Superior temporal gyrus (tissue), 1 donor: ENCODE data around the gene NDRG2.
A peak's percentile ranks its signal among the peaks of the same experiment; 100 is the strongest.
"Not testable (repeated sequence)": the region's sequence is repeated elsewhere in the genome, so short reads cannot be mapped to it uniquely, and the experiment has no call there.

ENCODE experiments used
- DNase-seq: peaks from one replicate; pipeline ENCODE4 v3.0.0-alpha.2; 2016; ENCODE audit errors: extremely low spot score

NDRG2 gene

DNA sequence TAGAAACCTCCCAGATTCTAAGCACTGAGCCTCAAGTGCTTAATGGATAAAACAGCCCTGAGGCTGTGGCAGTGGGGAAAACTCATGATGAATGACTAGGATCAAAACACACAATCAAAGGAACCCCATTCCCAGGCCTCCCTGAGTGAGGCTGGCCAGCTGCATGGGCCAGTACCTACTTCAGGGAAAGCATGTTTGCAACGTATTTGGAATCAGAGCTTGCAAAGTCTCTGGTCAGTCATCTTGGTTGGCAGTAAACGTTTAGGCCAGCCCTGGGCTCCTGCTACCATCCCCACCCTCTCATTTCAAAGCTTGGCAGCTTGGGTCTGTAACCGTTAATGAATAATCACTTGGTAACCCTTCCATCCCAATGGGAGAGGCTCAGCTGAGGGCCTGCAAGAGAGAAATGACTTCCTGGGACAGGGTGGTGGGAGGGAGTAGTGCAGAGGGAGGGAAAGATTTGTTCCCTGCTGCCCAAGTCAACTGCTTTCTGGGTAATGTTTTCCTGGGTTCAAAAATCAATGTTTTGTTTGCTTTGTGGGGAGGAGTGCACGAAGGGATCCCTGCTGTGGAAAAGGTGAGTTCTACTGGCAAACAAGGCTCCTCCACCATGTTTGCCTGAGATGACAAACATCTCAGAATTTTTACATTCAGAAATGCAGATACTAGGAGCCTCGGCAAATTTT lies 30.7 kb upstream of the NDRG2 start:
- no peak for DNase-seq

- no peak for DNase-seq
These were observed 29.9 kb upstream of the NDRG2 start for GRCh38 chr14:21054768-21055145.

GRCh38 chr14:21054123-21054767 lies 29.4 kb upstream of the NDRG2 start:
- DNase-seq: no peak

DNA sequence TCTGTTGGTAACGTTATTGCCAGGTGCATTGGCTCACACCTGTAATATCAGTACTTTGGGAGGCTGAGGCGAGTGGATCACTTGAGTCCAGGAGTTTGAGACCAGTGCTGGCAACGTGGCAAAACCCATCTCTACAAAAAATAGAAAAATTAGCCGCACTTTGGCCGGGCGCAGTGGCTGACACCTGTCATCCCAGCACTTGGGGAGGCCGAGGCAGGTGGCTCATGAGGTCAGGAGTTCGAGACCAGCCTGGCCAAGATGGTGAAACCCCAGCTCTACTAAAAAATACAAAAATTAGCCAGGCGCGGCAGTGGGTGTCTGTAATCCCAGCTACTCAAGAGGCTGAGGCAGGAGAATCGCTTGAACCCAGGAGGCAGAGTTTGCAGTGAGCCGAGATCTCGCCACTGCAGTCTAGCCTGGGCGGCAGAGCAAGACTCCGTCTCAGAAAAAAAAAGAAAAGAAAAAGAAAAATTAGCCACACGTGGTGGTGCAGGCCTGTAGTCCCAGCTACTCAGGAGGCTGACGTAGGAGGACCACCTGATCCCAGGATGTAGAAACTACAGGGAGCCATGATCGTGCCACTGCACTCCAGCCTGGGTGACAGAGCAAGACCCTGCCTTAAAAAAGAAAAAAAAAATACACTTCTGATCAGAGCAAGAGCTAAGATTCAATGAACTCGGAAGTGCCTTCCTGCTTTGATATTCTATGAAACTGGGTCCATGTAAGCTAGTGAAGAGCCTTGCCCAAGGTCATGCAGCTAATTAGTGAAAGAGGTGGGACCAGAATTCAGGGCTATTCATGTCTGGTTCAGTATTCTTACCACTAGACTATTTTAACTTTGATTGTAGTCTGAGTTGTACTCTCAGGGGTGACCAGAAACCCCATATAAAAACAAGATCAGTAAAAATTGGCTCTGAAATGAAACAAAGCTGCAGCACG lies 28.6 kb upstream of the NDRG2 start:
- no peak for DNase-seq

- no peak for DNase-seq
These were observed 25.7 kb upstream of the NDRG2 start for GRCh38 chr14:21050597-21050996.

DNA sequence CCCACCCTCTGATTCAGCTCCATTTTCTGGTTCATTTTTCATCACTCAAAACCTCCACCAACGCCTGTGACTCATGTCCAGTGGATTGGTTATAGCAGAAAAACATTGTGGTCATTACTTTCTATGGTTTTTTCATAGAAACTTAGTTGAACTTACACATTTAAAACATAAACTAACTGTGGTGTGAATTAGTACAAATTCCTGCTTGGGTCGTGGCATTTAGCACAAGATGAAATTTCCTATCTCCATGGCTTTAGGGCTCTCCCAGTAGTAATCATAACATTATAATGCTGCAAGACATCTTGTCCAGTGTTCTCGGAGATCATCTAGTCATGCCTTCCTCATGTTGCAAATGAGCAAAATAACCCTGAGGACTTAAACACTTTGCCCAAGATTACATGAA lies 24.4 kb upstream of the NDRG2 start:
- DNase-seq: no peak

- no peak for DNase-seq
These were observed 23.8 kb upstream of the NDRG2 start for GRCh38 chr14:21048638-21049037.

- no peak for DNase-seq
These were observed 22.5 kb upstream of the NDRG2 start for GRCh38 chr14:21047378-21047781.

DNA sequence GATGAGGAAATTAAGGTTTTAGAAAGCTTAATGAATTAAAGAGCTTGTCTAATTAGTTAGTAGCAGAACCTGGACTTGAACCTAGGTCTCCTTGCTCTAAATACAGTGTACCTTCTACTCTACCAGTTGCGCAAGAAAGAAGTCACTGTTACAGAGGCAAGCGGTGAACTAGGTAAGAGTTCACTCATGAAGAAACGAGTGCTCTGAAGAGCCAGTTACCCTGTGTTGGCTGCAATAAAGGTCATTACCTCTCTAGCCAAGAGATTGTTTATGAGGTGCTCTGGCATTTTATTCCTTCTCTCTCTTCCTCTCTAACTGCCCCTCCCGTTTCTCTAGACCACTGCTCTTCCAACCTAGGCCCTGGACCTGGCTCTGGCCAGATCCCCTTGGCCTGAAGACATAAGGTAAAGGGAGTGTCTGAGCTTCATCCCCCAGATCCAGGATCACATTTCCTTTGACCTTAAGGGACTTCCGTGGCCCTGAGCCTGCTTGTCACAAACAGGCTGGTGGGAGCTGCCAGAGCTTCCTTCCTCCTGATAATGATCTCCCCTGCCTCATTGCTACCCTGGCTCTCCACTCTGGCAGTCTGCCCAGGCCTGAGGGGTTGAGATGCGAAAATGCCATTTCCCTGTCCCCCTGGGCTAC lies 19.2 kb upstream of the NDRG2 start:
- no peak for DNase-seq

DNA sequence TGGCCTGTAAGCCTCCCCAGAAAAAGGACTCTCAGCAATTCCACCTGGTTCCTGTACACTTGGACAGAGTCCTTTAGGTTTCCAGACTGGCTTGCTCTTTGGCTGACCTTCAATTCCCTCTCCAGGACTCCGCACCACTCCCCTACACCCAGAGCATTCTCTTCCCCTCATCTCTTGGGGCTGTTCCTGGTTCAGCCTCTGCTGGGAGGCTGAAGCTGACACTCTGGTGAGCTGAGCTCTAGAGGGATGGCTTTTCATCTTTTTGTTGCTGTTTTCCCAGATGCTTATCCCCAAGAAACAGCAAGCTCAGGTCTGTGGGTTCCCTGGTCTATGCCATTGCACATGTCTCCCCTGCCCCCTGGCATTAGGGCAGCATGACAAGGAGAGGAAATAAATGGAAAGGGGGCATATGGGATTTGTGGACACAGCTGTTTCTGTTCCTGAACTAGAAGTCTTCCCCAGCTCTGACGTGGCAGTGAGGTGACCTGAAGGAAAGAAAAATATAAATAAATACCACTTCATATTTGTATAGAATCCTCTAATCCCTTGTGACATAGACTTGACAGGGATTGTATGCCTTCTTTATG lies 18.6 kb upstream of the NDRG2 start:
- DNase-seq: no peak

- DNase-seq: peak; percentile 71
These were observed 18.1 kb upstream of the NDRG2 start for GRCh38 chr14:21042918-21043317.

DNA sequence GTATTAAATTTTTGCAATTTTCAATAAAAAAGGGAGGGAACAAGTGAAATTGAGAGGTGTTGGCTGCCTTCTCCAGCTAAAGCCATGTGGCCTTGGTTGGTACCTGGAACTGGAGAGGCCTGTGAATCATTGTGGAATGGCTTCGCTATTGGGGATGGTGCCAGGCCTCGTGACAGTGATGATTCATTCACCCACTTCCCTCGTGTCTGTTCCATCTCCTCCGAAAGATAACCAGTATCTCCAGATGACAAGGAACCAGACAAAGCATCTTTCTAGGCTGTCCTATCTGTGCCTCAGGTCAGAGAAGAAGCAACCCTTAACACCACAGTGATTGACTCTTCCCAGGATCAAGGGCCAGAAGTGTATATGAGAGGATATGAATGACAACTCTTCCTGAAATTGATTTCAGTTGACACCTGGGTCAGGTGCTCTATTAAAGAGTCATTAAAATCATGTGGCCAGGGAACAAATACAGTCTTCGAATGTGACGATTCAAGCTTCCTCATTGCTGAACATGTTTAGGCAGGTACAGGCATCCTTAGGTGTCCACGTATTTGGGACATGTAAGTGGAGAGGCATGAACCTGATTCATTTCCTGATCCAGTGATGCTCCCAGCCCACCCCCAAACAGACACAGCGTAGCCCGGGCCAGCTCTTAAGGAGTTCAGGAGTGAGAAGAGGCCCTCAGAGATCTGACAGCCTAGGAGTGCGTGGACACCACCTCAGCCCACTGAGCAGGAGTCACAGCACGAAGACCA lies 17.0 kb upstream of the NDRG2 start, which contains the start of gene RNASE7:
RNASE7 (plus strand) TSS at position 687 of the 758 bp plus-strand sequence. CDS start 631 bp downstream, outside the sequence.
- DNase-seq: peak; percentile 43

GRCh38 chr14:21040941-21041340 lies 16.1 kb upstream of the NDRG2 start:
- DNase-seq: not testable (repeated sequence)

GRCh38 chr14:21040370-21040925 lies 15.6 kb upstream of the NDRG2 start:
- DNase-seq: no peak

DNA sequence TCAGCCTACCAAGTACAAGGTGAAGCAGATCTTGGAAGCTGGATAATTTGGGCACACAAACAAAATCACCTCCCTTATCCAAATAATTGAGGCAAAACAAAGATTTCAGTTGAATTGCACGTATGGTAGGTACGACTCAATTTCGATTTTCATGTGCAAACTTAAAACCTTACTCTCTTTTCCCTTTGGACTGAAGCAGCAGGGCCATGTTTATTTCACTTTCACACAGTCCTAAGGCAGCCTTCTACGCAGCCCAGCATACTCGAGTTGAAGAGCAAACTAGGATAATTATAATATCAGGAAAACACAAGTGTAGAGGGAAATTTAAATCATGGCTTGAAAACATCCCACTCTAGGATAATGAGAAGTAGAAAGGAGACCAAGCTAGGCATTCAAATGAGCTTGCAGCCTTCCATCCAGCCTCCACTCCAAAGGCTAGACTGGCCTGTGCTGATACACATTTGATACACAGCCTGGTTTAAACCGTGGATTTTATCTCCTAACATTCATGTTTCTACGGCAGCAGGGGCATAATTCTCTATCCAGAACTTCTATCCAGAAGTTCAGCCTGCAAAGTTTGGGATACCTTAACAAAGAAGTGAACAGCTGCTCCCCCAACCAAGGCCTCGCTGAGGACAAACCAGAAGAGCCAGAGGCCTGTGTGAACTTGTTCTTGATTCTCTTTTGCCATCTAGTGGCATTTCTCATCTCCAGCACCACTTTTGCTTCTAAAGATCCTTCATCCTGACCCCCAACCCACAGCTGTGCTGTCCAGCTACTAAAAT lies 14.9 kb upstream of the NDRG2 start:
- DNase-seq: peak; percentile 95

DNA sequence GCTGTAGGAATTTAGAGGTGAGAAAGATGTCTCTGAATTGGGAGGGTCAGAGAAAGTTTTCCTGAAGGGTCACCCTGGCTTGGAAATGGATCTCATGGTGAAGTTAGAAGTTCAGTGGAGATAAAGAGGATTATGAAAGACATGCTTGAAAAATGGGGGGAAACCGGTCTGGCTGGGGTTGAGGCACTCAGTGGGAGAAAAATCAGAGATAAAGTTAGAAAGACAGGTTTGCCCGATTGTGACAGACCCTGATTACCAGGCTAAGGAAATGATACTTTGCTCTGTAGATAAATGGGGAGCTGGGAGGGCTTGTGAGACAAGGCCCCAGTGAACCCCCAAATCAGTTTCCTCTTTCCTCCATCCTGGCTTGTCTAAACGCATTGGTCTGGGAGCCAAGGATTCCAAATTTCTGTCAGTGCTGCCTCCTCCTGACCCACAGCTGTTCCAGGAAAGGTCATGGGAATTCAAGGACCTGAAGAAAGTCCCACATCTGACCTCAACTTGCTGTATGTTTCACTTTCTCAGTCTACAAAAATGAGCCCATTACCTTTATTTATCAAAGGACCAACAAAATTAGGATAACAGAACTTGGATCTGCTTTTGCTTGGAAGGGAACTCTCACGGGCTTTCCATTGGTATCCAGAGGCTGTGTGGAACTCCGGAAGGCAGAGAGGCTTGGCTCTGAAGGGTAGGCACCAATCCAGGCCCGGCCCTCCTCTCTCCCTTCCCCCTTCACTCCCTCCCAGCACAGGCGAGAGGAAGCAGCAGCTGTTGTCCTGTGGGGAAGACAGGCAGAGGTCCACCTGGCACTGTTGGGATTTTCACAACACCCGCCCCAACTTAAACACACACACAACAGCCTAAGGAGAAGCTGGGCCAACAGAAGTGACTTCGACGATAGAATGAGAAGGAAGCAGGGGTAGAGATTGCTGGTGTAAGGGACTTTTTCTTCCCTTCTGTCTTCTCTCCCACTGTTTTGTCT lies 13.9 kb upstream of the NDRG2 start:
- DNase-seq: peak; percentile 91

GRCh38 chr14:21037156-21037555 lies 12.3 kb upstream of the NDRG2 start:
- DNase-seq: no peak

- DNase-seq: no peak
These were observed 11.9 kb upstream of the NDRG2 start for GRCh38 chr14:21036751-21037150.
